Heart left ventricle (tissue), 16 donors: ENCODE measurements around the gene COX8A. TPM values are rescaled to one million over a fixed set of nuclear protein-coding genes. Genes with fewer than 3 reads are reported as not detected.

ENCODE experiments used
- ATAC-seq, 4 donors: fragments of 200-7000 bp; cut with Tn5 transposase; one replicate each; pipeline ENCODE4 v1.9.1; 2020 to 2022; ENCODE audit warnings: moderate library complexity in 4 of 4, mild to moderate bottlenecking in 3 of 4, moderate number of reproducible peaks in 1 of 4
- DNase-seq, 5 donors: peaks; one replicate each; pipeline ENCODE4 v3.0.0-alpha.2; 2020
- H3K27ac ChIP-seq, 12 donors: fragments of 200-600 bp; sonication (generic) in 4 of 12; one replicate each; pipeline versions ENCODE4 v1.5.0 to v1.8.0; 2016 to 2022; ENCODE audit warnings: mild to moderate bottlenecking in 2 of 12
- H3K27me3 ChIP-seq, 9 donors: fragments of 200-600 bp; sonication (generic) in 2 of 9; one replicate each; pipeline versions ENCODE4 v1.5.1 to v1.8.0; 2016 to 2022; ENCODE audit warnings: mild to moderate bottlenecking in 3 of 9
- H3K36me3 ChIP-seq, 9 donors: fragments of 200-600 bp; sonication (generic) in 2 of 9; one replicate each; pipeline versions ENCODE4 v1.5.0 to v1.8.0; 2018 to 2022; ENCODE audit warnings: mild to moderate bottlenecking in 2 of 9
- H3K4me1 ChIP-seq, 12 donors: fragments of 200-600 bp; sonication (generic) in 4 of 12; one replicate each; pipeline versions ENCODE4 v1.5.0 to v1.8.0; 2016 to 2022; ENCODE audit warnings: mild to moderate bottlenecking in 3 of 12
- H3K4me3 ChIP-seq, 12 donors: fragments of 200-600 bp; sonication (generic) in 4 of 12; one replicate each; pipeline versions ENCODE4 v1.5.0 to v1.8.0; 2017 to 2022; ENCODE audit warnings: mild to moderate bottlenecking in 9 of 12, moderate library complexity in 4 of 12
- H3K9me3 ChIP-seq, 12 donors: fragments of 200-600 bp; sonication (generic) in 4 of 12; one replicate each; pipeline versions ENCODE4 v1.5.0 to v1.8.0; 2016 to 2022; ENCODE audit warnings: mild to moderate bottlenecking in 1 of 12
- POLR2A ChIP-seq, 2 donors: fragments of 450-650 bp; IDR thresholded peaks; one replicate each; pipeline ENCODE4 v1.6.1; 2017; ENCODE audit warnings: antibody characterized with exemption in 2 of 2, mild to moderate bottlenecking in 2 of 2, moderate library complexity in 2 of 2
- WGBS, 4 donors: extraction: QIAGEN DNeasy Blood & Tissue Kit in 2 of 4; methylation state at CpG; one replicate each; pipeline versions ENCODE4 v1.1.5 to v1.1.7; 2013 to 2018; 5-methylcytosine and 5-hydroxymethylcytosine counted together
- intact Hi-C, 10 donors: fragments of 100-400 bp; cut with DNase I; formaldehyde crosslinking; loops; one replicate each; pipeline versions ENCODE4 v1.11.1 to v1.14.2; 2022
- polyA plus RNA-seq, 2 donors: library from polyadenylated mRNA; stranded (reverse); fragments of 200-250 nt; gene quantifications; one replicate each; pipeline ENCODE4 v1.2.3, GENCODE V29; 2013
- total RNA-seq, 9 donors: library from RNA; depleted of rRNA in 2 of 9; stranded (reverse); fragments of >200 nt in 2 of 9; fragmentation: NEBNext Ultra II Directional in 3 of 9; extraction: Animal tissue kit (Norgen Biotek cat#: 25700) in 3 of 9; gene quantifications; one replicate each; pipeline versions ENCODE4 v1.1.0 to v1.2.4, GENCODE V29; 2016 to 2023
- TF ChIP-seq, protein P1 (sequence below), 12 donors: fragments of 200-600 bp; sonication (generic) in 4 of 12; IDR thresholded peaks; one replicate each; pipeline versions ENCODE4 v1.5.0 to v1.8.0; 2018 to 2022; ENCODE audit warnings: antibody characterized with exemption in 12 of 12, mild to moderate bottlenecking in 5 of 12
- donor health status: ischemic (EF 13 %, LVEDD 7.1; RV severe dilation, severe dysfunction).
- donor health status: healthy with polysubstance abuse.
- donor health status: DM: no; HTN: yes; CAD: no.
- donor health status: DM: no; HTN: no; CAD: no.
- donor health status: ischemic (EF 25% LVEDD 6.9; RV normal size, moderate dysfunction).
- donor health status: ischemic (EF 25% LVEDD 5.7; RV mildly dilated, moderate dysfunction).
- donor health status: healthy.
- donor health status: DM: yes; HTN: yes; CAD: no.
- donor health status: ischemic (EF 35%, LVEDD 5.7; RV mildly dilated, moderate dysfunction).
- donor health status: nonischemic (EF 11% LVEDD 7.7; RV severe dilation, severe dysfunction).
- donor health status: DM: yes; HTN: yes; CAD: no.
- donor health status: PGD.
- donor health status: ischemic (EF 29% LVEDD 5.4; RV normal size, mild dysfunction).
- donor health status: nonischemic (EF 23%, LVEDD 6.1; RV moderate dilation, normal function).

Gene COX8A
- total and polyA plus RNA-seq, 11 donors, result 673 to 2,448 (median 1,029) TPM

GRCh38 chr11:64001484-64002420 lies 27.3 kb downstream of the COX8A start:
- TF ChIP-seq, protein P1, sequence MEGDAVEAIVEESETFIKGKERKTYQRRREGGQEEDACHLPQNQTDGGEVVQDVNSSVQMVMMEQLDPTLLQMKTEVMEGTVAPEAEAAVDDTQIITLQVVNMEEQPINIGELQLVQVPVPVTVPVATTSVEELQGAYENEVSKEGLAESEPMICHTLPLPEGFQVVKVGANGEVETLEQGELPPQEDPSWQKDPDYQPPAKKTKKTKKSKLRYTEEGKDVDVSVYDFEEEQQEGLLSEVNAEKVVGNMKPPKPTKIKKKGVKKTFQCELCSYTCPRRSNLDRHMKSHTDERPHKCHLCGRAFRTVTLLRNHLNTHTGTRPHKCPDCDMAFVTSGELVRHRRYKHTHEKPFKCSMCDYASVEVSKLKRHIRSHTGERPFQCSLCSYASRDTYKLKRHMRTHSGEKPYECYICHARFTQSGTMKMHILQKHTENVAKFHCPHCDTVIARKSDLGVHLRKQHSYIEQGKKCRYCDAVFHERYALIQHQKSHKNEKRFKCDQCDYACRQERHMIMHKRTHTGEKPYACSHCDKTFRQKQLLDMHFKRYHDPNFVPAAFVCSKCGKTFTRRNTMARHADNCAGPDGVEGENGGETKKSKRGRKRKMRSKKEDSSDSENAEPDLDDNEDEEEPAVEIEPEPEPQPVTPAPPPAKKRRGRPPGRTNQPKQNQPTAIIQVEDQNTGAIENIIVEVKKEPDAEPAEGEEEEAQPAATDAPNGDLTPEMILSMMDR (IDR thresholded peaks at IDR 0.05), result no peak
- no peak for TF ChIP-seq POLR2A (IDR thresholded peaks at IDR 0.05)
- Histone ChIP-seq H3K27ac (peak overlapping the region in 1 of 12 donors; percentile 1), H3K36me3 (peaks cover 0 to 19% (median 15%) of the 10 kb centered on the region in 9 donors), H3K4me3 (peak overlapping the region in 3 of 12 donors; percentile 47 to 60 (median 58)), H3K4me1 (peaks cover 0 to 43% (median 35%) of the 10 kb centered on the region in 12 donors), H3K27me3 (peaks cover 0 to 28% (median 0%) of the 10 kb centered on the region in 9 donors), H3K9me3 (no peaks in the 10 kb centered on the region)
- ATAC-seq (peak in 1 of 4 donors; percentile 7), DNase-seq (peak in 2 of 5 donors; percentile 43 to 60)
- WGBS, 4 donors, result 51 to 70% (median 54%) methylated on average over 13 to 23 of the region's 23 CpGs
- intact Hi-C loops, result loop anchor here in 3 of 10 donors (1.0 to 2.0 kb wide), 2 partner anchors 147 kb away; no protein-coding TSS in a partner anchor

DNA sequence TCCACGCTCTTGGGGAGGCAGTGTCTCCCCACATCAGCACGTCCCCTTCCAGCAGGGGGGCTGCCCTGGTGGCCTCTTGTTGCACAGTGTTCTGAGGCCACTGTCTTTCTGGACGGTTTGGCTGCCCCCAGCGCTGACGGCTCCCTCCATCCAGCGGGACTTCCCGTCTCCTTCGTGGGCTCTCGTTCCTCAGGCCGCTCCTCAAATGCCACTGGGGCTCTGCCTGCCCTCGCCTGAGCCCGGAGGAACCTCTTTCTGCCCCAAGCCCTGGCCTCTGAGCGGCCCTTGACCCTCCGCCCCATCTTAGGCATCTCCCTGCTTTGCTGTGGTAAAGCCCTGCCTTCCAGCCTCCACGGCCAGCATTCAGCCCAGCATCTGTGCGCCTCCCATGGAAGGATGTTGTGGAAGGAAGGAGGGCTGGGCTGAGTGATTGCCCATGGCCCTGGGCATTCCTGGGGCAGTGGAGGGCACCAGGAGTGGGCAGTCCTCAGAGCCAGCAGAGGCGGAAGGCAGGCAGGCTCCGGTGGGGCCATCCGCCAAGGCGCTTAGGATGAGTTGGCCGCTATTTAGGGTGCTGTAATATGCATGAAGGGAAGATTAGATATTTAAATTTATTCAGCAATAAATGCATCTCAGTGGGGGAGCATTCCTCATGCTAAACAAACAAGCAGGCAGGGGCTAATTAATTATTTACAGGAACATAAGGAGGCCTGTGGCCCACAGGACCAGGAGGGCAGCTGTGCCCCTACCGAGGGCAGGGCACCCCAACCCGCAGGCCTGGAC lies 29.6 kb downstream of the COX8A start:
- Histone ChIP-seq H3K36me3 (no peaks in the 10 kb centered on the region), H3K4me3 (no peak overlapping the region), H3K4me1 (peaks cover 0 to 55% (median 48%) of the 10 kb centered on the region in 12 donors), H3K27ac (no peak overlapping the region), H3K27me3 (peaks cover 0 to 28% (median 0%) of the 10 kb centered on the region in 9 donors), H3K9me3 (no peaks in the 10 kb centered on the region)
- TF ChIP-seq, protein P1 (IDR thresholded peaks at IDR 0.05), result no peak
- no peak for TF ChIP-seq POLR2A (IDR thresholded peaks at IDR 0.05)
- ATAC-seq (no peak), DNase-seq (no peak)
- WGBS, 4 donors, result 66 to 75% (median 71%) methylated on average over 21 to 23 of the region's 23 CpGs
- intact Hi-C loops, result no loop called here

DNA sequence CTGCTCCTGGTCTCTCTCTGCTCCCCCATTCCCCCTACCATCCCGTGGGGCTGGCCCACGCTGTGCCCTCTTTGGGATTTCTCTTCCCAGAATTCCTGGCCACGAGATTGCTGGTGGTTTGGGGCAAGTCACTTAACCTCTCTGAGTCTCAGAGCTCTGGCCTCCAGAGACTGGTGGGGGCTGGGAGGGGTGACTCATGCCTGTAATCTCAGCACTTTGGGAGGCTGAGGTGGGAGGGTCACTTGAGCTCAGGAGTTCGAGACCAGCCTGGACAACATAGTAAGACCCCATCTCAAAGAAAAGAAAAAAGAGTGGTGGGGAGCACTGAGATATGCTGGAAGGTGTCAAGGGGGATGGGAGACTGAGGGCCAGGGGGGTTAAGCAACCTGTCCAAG lies 30.2 kb downstream of the COX8A start:
- H3K9me3 ChIP-seq, result no peaks in the 10 kb centered on the region
- WGBS, 4 donors, result 80 to 89% (median 80%) methylated on average over 4 of the region's 4 CpGs
- H3K4me3 ChIP-seq, result no peak overlapping the region
- TF ChIP-seq POLR2A (IDR thresholded peaks at IDR 0.05), result no peak
- TF ChIP-seq, protein P1 (IDR thresholded peaks at IDR 0.05), result no peak
- H3K27me3 ChIP-seq, result peaks cover 0 to 27% (median 0%) of the 10 kb centered on the region in 9 donors
- no peak overlapping the region for H3K27ac ChIP-seq
- ATAC-seq (no peak), DNase-seq (no peak)
- peaks cover 0 to 49% (median 42%) of the 10 kb centered on the region in 12 donors for H3K4me1 ChIP-seq
- H3K36me3 ChIP-seq, result no peaks in the 10 kb centered on the region
- intact Hi-C loops, result no loop called here
